RWPE2 (cell line): Measurements from ENCODE around the gene AGPAT2.

Experiments
- ATAC-seq: fragments of 200-7000 bp; cut with Tn5 transposase; 3 replicates; pipeline ENCODE4 v1.9.1; 2021; ENCODE audit warnings: low read depth
- DNase-seq: peaks from one replicate; pipeline ENCODE4 v3.0.0-alpha.2; 2020; ENCODE audit warnings: low spot score
- H3K27ac ChIP-seq: fragments of 450-650 bp; 2 replicates; pipeline ENCODE4 v1.5.1; 2017; ENCODE audit warnings: mild to moderate bottlenecking; ENCODE audit not compliant: poor library complexity, severe bottlenecking
- H3K27me3 ChIP-seq: fragments of 250-450 bp; sonication (Bioruptor Pico); 2 replicates; pipeline ENCODE4 v1.5.1; 2021; ENCODE audit warnings: mild to moderate bottlenecking, moderate library complexity; ENCODE audit not compliant: insufficient read depth, poor library complexity, severe bottlenecking
- H3K36me3 ChIP-seq: fragments of 250-450 bp; sonication (Bioruptor Pico); 2 replicates; pipeline ENCODE4 v1.5.1; 2020; ENCODE audit warnings: low read depth, mild to moderate bottlenecking, moderate library complexity
- H3K4me1 ChIP-seq: fragments of 250-450 bp; sonication (Bioruptor Pico); 2 replicates; pipeline ENCODE4 v1.5.1; 2021; ENCODE audit warnings: mild to moderate bottlenecking, moderate library complexity; ENCODE audit not compliant: insufficient read depth, poor library complexity, severe bottlenecking
- H3K4me3 ChIP-seq: fragments of 250-450 bp; sonication (Bioruptor Pico); 2 replicates; pipeline ENCODE4 v1.5.1; 2021; ENCODE audit warnings: mild to moderate bottlenecking, moderate library complexity; ENCODE audit not compliant: severe bottlenecking
- H3K9me3 ChIP-seq: fragments of 250-450 bp; sonication (Bioruptor Pico); 2 replicates; pipeline ENCODE4 v1.5.1; 2021; ENCODE audit warnings: mild to moderate bottlenecking, moderate library complexity; ENCODE audit not compliant: severe bottlenecking
- TF ChIP-seq, protein P1 (sequence below): fragments of 450-650 bp; IDR thresholded peaks from one replicate; pipeline ENCODE4 v1.5.1; 2017; ENCODE audit warnings: mild to moderate bottlenecking, moderate library complexity; ENCODE audit not compliant: poor library complexity, severe bottlenecking

The AGPAT2 gene

DNA sequence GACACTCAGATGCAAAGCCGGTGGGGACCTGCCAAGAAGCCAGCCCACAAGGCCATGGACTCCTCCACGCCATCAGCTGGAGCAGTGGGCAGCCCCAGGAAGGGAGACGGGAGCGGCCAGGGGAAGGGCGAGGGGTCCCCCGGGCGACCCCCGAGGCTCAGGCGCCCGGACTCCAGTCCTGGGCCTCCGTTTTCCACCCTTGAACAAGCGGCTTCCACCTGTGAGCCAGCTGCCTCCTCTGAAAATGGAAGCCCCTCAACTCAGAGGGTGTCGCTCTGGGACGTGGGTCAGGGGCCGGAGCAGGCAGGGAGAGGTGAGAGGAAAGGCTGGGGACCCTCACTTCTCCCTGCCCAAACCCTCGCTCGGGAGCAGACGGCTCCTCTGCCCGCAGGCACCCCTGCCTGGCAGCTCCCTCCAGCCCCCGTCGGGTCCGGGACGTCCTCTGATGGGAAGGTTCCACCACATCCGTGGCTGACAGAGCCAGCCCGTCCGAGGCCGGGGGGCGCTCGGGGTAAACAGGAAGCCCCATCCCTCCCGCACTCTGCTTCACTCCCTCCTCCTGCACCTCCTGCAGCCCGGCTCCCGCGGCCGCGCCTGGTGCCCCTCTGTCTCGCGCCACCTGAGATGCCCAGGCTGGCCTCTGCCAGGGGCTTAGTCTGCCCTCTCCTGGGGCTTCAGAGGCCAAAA, 28.3 kb downstream of the AGPAT2 start:
- Histone ChIP-seq H3K4me3 (no peak overlapping the region), H3K27ac (no peak overlapping the region), H3K36me3 (no peaks in the 10 kb centered on the region), H3K4me1 (peaks cover 8% of the 10 kb centered on the region), H3K9me3 (no peaks in the 10 kb centered on the region), H3K27me3 (no peaks in the 10 kb centered on the region)
- TF ChIP-seq, protein P1, sequence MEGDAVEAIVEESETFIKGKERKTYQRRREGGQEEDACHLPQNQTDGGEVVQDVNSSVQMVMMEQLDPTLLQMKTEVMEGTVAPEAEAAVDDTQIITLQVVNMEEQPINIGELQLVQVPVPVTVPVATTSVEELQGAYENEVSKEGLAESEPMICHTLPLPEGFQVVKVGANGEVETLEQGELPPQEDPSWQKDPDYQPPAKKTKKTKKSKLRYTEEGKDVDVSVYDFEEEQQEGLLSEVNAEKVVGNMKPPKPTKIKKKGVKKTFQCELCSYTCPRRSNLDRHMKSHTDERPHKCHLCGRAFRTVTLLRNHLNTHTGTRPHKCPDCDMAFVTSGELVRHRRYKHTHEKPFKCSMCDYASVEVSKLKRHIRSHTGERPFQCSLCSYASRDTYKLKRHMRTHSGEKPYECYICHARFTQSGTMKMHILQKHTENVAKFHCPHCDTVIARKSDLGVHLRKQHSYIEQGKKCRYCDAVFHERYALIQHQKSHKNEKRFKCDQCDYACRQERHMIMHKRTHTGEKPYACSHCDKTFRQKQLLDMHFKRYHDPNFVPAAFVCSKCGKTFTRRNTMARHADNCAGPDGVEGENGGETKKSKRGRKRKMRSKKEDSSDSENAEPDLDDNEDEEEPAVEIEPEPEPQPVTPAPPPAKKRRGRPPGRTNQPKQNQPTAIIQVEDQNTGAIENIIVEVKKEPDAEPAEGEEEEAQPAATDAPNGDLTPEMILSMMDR: no peak
- ATAC-seq (no peak), DNase-seq (no peak)

DNA sequence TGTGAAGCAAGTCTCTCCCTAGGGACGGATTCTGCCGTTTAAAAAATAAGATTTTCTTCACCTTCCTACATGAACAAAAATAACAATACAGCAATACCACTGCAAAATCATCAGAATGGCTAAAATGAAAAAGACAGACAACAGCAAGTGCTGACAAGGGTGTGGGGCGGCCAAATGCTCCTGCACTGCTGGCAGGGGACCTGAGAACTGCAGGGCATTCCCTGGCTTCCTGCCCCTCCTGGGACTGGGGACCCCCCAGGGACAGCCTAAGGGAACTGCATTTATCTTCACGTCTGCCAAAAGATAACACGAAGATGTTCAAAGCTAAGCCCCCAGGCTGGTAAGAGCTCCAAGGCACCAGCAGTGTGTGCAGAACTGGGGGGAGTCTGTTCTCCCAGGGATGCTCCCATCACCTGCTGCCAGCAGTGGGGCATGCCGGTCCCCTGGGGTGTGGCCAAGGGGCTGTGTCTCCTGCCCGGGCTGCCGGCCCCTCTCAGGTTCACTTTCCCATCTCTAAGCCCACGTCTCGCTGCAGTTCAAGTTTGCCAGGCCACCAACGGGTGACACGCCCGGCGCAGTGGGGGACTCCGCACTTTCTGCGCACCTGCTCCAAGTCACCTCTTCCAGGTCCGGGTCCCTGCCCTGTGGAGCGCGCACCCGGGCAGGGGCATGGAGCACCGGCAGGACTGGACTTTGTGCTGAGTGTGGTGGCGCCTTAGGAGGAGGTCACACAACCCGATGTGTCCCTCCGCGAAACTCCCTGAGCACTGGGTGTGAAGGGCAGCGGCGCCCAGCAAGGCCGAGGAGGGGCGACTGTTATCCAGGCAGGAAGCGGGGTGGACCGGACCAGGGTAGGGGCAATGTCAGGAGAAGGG, 29.0 kb downstream of the AGPAT2 start:
- H3K4me1 ChIP-seq: peaks cover 8% of the 10 kb centered on the region
- no peak overlapping the region for H3K27ac ChIP-seq
- no peaks in the 10 kb centered on the region for H3K27me3 ChIP-seq
- no peaks in the 10 kb centered on the region for H3K9me3 ChIP-seq
- ATAC-seq: no peak
- DNase-seq: no peak
- H3K4me3 ChIP-seq: no peak overlapping the region
- H3K36me3 ChIP-seq: no peaks in the 10 kb centered on the region
- TF ChIP-seq, protein P1: no peak

DNA sequence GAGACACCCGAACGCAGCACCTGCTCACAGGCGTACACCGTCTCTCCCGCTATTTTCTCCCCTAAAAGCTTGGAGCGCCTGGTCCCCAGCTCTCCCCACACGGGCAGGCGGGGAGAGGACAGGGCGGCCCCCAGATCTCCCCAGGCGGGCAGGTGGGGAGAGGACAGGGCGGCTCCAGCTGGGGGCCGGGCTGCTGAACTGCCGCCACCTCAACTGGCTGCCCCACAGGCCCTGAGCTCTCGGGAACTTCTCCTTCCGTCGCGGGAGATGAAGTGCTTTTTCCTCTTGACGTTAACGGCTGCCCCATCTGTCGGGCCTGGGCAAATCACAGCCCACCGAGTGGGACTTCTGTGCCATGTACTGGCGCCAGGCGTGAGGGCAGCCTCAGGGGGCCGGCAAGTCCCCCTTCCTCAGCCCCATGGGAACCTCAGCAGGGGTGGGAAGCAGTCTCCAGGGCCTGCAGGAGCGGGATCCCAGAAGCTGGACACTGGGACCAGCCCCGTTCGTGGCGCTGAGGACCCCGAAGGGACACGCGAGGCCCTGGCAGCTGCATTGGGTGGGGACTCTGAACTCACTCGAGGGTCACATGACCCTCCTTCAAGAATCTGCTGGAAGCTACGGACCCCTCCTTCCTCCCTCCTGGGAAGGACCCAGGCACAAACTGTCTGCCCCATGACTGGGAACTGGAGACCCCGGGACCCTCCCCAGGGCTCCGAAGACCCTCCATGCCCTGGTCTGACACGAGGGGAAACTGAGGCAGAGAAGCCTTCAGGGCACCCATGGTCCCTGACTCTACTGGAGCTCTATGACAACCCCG, 30.3 kb downstream of the AGPAT2 start:
- DNase-seq: no peak

DNA sequence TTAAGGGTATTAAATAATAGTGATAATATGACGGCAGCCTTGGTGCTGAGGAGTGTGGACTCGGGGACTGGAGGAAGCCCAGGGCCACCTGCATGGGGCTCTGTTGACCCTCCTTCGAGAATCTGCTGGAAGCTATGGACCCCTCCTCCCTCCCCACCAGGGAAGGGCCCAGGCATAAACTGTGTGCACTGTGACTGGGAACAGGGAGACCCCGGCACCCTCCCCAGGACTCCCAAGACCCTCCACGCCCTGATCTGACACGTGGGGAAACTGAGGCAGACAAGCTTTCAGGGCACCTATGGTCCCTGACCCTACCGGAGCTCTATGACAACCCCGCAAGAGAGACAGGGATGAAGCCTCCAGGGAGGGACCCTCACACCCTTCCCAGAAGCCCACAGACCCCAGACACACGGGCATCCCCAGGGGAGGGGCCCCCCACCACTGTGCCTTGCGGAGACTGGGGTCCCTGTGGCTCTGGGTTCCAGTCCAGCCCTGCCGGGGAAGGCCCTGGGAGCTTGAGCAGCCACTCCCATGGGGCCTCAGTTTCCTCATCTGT, 31.0 kb downstream of the AGPAT2 start:
- peak overlapping the region; percentile 27 for H3K27ac ChIP-seq
- TF ChIP-seq, protein P1: no peak
- DNase-seq (no peak), ATAC-seq (no peak)
- no peaks in the 10 kb centered on the region for H3K27me3 ChIP-seq
- peaks cover 8% of the 10 kb centered on the region for H3K4me1 ChIP-seq
- H3K36me3 ChIP-seq: no peaks in the 10 kb centered on the region
- no peak overlapping the region for H3K4me3 ChIP-seq
- H3K9me3 ChIP-seq: no peaks in the 10 kb centered on the region

More for the DNA sequence above, 30.3 kb downstream of the AGPAT2 start:
- peaks cover 8% of the 10 kb centered on the region for H3K4me1 ChIP-seq
- ATAC-seq: no peak
- H3K36me3 ChIP-seq: no peaks in the 10 kb centered on the region
- no peak overlapping the region for H3K27ac ChIP-seq
- TF ChIP-seq, protein P1: no peak
- H3K4me3 ChIP-seq: no peak overlapping the region
- H3K27me3 ChIP-seq: no peaks in the 10 kb centered on the region
- no peaks in the 10 kb centered on the region for H3K9me3 ChIP-seq
